HCT116 (cell line): ENCODE measurements around the gene MNAT1. TPM values are rescaled to one million over a fixed set of nuclear protein-coding genes. Genes with fewer than 3 reads are reported as not detected.

Experiments used
- ATAC-seq: fragments of 200-7000 bp; cut with Tn5 transposase; 2 replicates; pipeline ENCODE4 v1.9.1; 2020; ENCODE audit warnings: mild to moderate bottlenecking, moderate library complexity
- BruUV-seq: library from RNA; stranded (reverse); fragments of 400-500 nt; replicated peaks from 2 replicates; lab custom pipeline; 2021; lab: Mats Ljungman, UMichigan
- CTCF ChIA-PET: fragments of 300-600 bp; sonication (Branson Sonifier 250); formaldehyde crosslinking; loops from one replicate; lab custom pipeline; 2021; ENCODE audit warnings: antibody characterized with exemption; lab: Charles Lee
- POLR2A ChIA-PET: fragments of 300-600, 350-600 bp; sonication (Branson Sonifier 250); formaldehyde crosslinking; loops from one replicate; lab custom pipeline; 2021; ENCODE audit warnings: antibody characterized with exemption; lab: Charles Lee
- RAD21 ChIA-PET, 2 experiments: fragments of 300-600 bp; sonication (Branson Sonifier 250); formaldehyde crosslinking; loops; one replicate each; lab custom pipeline; 2023; ENCODE audit warnings: low total read pairs in 2 of 2; ENCODE audit not compliant: uncharacterized antibody in 2 of 2, unreplicated experiment in 2 of 2, low non-redundant PET in 1 of 2; lab: Charles Lee
- DNase-seq: peaks from one replicate; pipeline ENCODE4 v3.0.0-alpha.2; 2010; ENCODE audit warnings: low read depth, low spot score
- H2AFZ ChIP-seq: fragments of 200-600 bp; shearing (Covaris generic), sonication (generic); 2 replicates; pipeline ENCODE4 v1.6.1; 2017; ENCODE audit warnings: low read depth, mixed run types, mixed read lengths, antibody characterized with exemption, low read length; ENCODE audit not compliant: poor library complexity, severe bottlenecking
- H3K27ac ChIP-seq: 2 replicates; pipeline ENCODE4 v1.5.1; 2012; ENCODE audit warnings: low read depth, low read length
- H3K27me3 ChIP-seq: fragments of 200-600 bp; sonication (generic); 2 replicates; pipeline ENCODE4 v1.6.1; 2016; ENCODE audit warnings: mixed run types, low read length, mixed read lengths; ENCODE audit not compliant: insufficient read depth
- H3K36me3 ChIP-seq, 2 experiments: fragments of 200-500 bp in 1 of 2; fragments of 200-600 bp in 1 of 2; sonication (Bioruptor generic) in 1 of 2; sonication (generic) in 1 of 2; 2 replicates each; pipeline versions ENCODE4 v1.5.1 to v1.6.1; 2014 to 2016; ENCODE audit warnings: low read length in 2 of 2, inconsistent platforms in 1 of 2, mixed read lengths in 1 of 2, mixed run types in 1 of 2; ENCODE audit not compliant: insufficient read depth in 2 of 2, control insufficient read depth in 1 of 2
- H3K4me1 ChIP-seq, 2 experiments: fragments of 200-600 bp in 1 of 2; sonication (generic) in 1 of 2; 2 replicates each; pipeline versions ENCODE4 v1.5.1 to v1.6.1; 2012 to 2017; ENCODE audit warnings: low read length in 2 of 2, inconsistent platforms in 1 of 2, mild to moderate bottlenecking in 1 of 2, mixed read lengths in 1 of 2, mixed run types in 1 of 2, moderate library complexity in 1 of 2; ENCODE audit not compliant: insufficient read depth in 2 of 2, control insufficient read depth in 1 of 2
- H3K4me2 ChIP-seq: fragments of 200-600 bp; sonication (generic); 2 replicates; pipeline ENCODE4 v1.6.1; 2017; ENCODE audit warnings: mixed run types, low read length, mixed read lengths
- H3K4me3 ChIP-seq, 2 experiments: fragments of 200-600 bp in 1 of 2; sonication (generic) in 1 of 2; replicated peaks in 1 of 2; 2 replicates each; pipeline ENCODE4 v1.5.1; 2011 to 2016; ENCODE audit warnings: low read length in 2 of 2, control low read depth in 1 of 2, low read depth in 1 of 2, mild to moderate bottlenecking in 1 of 2, mixed read lengths in 1 of 2, mixed run types in 1 of 2
- H3K79me2 ChIP-seq: fragments of 200-600 bp; sonication (generic); 2 replicates; pipeline ENCODE4 v1.6.1; 2017; ENCODE audit warnings: mild to moderate bottlenecking, mixed run types, low read length, moderate library complexity, mixed read lengths; ENCODE audit not compliant: insufficient read depth
- H3K9ac ChIP-seq: fragments of 200-600 bp; sonication (generic); 2 replicates; pipeline ENCODE4 v1.6.1; 2016; ENCODE audit warnings: low read length, mixed read lengths
- H3K9me2 ChIP-seq: fragments of 200-600 bp; sonication (generic), shearing (Covaris generic); 2 replicates; pipeline ENCODE4 v1.6.1; 2017; ENCODE audit warnings: mixed run types, mild to moderate bottlenecking, moderate library complexity; ENCODE audit not compliant: insufficient read depth
- H3K9me3 ChIP-seq, 2 experiments: fragments of 200-500 bp in 1 of 2; fragments of 200-600 bp in 1 of 2; sonication (Bioruptor generic) in 1 of 2; sonication (generic) in 1 of 2; 2 replicates each; pipeline ENCODE4 v1.6.1; 2014 to 2017; ENCODE audit warnings: low read length in 2 of 2, mixed read lengths in 2 of 2, inconsistent platforms in 1 of 2, low read depth in 1 of 2, mild to moderate bottlenecking in 1 of 2, mixed run types in 1 of 2, moderate library complexity in 1 of 2; ENCODE audit not compliant: control insufficient read depth in 1 of 2, insufficient read depth in 1 of 2
- H4K20me1 ChIP-seq: fragments of 200-600 bp; sonication (generic), shearing (Covaris generic); 2 replicates; pipeline ENCODE4 v1.6.1; 2017; ENCODE audit warnings: mixed run types, mild to moderate bottlenecking, moderate library complexity; ENCODE audit not compliant: insufficient read depth
- CBX3 ChIP-seq: IDR thresholded peaks from 2 replicates; pipeline ENCODE4 v1.6.1; 2012; ENCODE audit warnings: low read depth
- CEBPB ChIP-seq: IDR thresholded peaks from 2 replicates; pipeline ENCODE4 v1.6.1; 2012; ENCODE audit warnings: low read depth
- CTCF ChIP-seq, 3 experiments: fragments of 200-600 bp in 1 of 3; sonication (generic) in 1 of 3; IDR thresholded peaks in 2 of 3; conservative IDR thresholded peaks in 1 of 3; 2 replicates each; pipeline ENCODE4 v1.5.1; 2012 to 2017; ENCODE audit warnings: low read depth in 2 of 3, low read length in 2 of 3, antibody characterized with exemption in 1 of 3, borderline replicate concordance in 1 of 3, control low read depth in 1 of 3, mild to moderate bottlenecking in 1 of 3, mixed read lengths in 1 of 3, mixed run types in 1 of 3, moderate library complexity in 1 of 3; ENCODE audit not compliant: insufficient read depth in 1 of 3
- EGR1 ChIP-seq: IDR thresholded peaks from 2 replicates; pipeline ENCODE4 v1.6.1; 2012; ENCODE audit warnings: low read depth
- POLR2A ChIP-seq: IDR thresholded peaks from 2 replicates; pipeline ENCODE4 v1.7.0; 2011; ENCODE audit warnings: borderline replicate concordance; ENCODE audit not compliant: insufficient read depth, insufficient read length; ENCODE audit errors: extremely low read depth
- RAD21 ChIP-seq: IDR thresholded peaks from 2 replicates; pipeline ENCODE4 v1.6.1; 2012; ENCODE audit warnings: low read depth, mild to moderate bottlenecking
- SIN3A ChIP-seq: IDR thresholded peaks from 2 replicates; pipeline ENCODE4 v1.6.1; 2012; ENCODE audit warnings: low read depth
- TCF7L2 ChIP-seq: IDR thresholded peaks from 2 replicates; pipeline ENCODE4 v1.7.0; 2011; ENCODE audit warnings: borderline replicate concordance, inconsistent platforms; ENCODE audit not compliant: insufficient read depth, insufficient read length; ENCODE audit errors: extremely low read depth
- ZBTB33 ChIP-seq: IDR thresholded peaks from 2 replicates; pipeline ENCODE4 v1.6.1; 2011; ENCODE audit warnings: mild to moderate bottlenecking, low read length, moderate library complexity; ENCODE audit not compliant: insufficient replicate concordance; ENCODE audit errors: extremely low read depth
- ZFX ChIP-seq: fragments of 450-650 bp; IDR thresholded peaks from 2 replicates; pipeline ENCODE4 v1.6.1; 2017
- intact Hi-C: fragments of 100-400 bp; cut with micrococcal nuclease; formaldehyde crosslinking; loops from 2 replicates; pipeline ENCODE4 v1.10.0; 2022
- total RNA-seq: library from RNA; stranded (reverse); gene quantifications from one replicate; pipeline ENCODE4 v1.2.1, GENCODE V29; 2021; ENCODE audit not compliant: unreplicated experiment
- TF ChIP-seq, protein P1 (sequence below): IDR thresholded peaks from 2 replicates; pipeline ENCODE4 v1.6.1; 2012
- TF ChIP-seq, protein P2 (sequence below): IDR thresholded peaks from 2 replicates; pipeline ENCODE4 v1.6.1; 2012; ENCODE audit warnings: low read depth

Gene MNAT1
- total RNA-seq, 1 experiment from 2014 or later = 49.3 TPM

GRCh38 chr14:60789656-60790055, 55.1 kb downstream of the MNAT1 start:
- TF ChIP-seq TCF7L2 (no peak), EGR1 (no peak)
- TF ChIP-seq, protein P1, sequence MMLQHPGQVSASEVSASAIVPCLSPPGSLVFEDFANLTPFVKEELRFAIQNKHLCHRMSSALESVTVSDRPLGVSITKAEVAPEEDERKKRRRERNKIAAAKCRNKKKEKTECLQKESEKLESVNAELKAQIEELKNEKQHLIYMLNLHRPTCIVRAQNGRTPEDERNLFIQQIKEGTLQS = no peak
- Histone ChIP-seq H3K79me2 (peaks cover 11% of the 10 kb centered on the region; the same call in 1 of the 2 replicates), H3K9me2 (no peaks in the 10 kb centered on the region), H3K9ac (no peak overlapping the region), H3K9me3 (no peaks in the 10 kb centered on the region), H2AFZ (no peak overlapping the region), H3K27ac (no peak overlapping the region), H3K4me1 (no peaks in the 10 kb centered on the region), H3K4me2 (no peak overlapping the region), H4K20me1 (no peaks in the 10 kb centered on the region), H3K4me3 (no peak overlapping the region), H3K36me3 (no peaks in the 10 kb centered on the region), H3K27me3 (no peaks in the 10 kb centered on the region)
- DNase-seq = no peak
- ChIA-PET CTCF (no interaction called here), POLR2A (no interaction called here), RAD21 (no interaction called here)
- intact Hi-C loops = no loop called here
- ATAC-seq = no peak
- no TSS peak for BruUV-seq

- CTCF ChIA-PET = no interaction called here
- no peaks in the 10 kb centered on the region for H3K27me3 ChIP-seq
- no peak for ATAC-seq
- no peak for DNase-seq
- H3K9me2 ChIP-seq = no peaks in the 10 kb centered on the region
- H3K9ac ChIP-seq = no peak overlapping the region
- peaks cover 11% of the 10 kb centered on the region; the same call in 1 of the 2 replicates for H3K79me2 ChIP-seq
- no peaks in the 10 kb centered on the region for H3K4me1 ChIP-seq
- no peak overlapping the region for H3K4me3 ChIP-seq
- no TSS peak for BruUV-seq
- no peak overlapping the region for H3K4me2 ChIP-seq
- POLR2A ChIA-PET = no interaction called here
- H3K9me3 ChIP-seq = no peaks in the 10 kb centered on the region
- H2AFZ ChIP-seq = no peak overlapping the region
- intact Hi-C loops = no loop called here
- no peak overlapping the region for H3K27ac ChIP-seq
- RAD21 ChIA-PET = no interaction called here
- no peaks in the 10 kb centered on the region for H3K36me3 ChIP-seq
- H4K20me1 ChIP-seq = no peaks in the 10 kb centered on the region
- TF ChIP-seq RAD21 (no peak), CTCF (IDR thresholded peaks at IDR 0.05 in 2 of 3, conservative IDR thresholded peaks at IDR 0.05 in 1 of 3; ENCODE audit: borderline replicate concordance in 1 of 3, insufficient read depth in 1 of 3, low read depth in 2 of 3, low read length in 2 of 3) (no peak), SIN3A (no peak), EGR1 (no peak), TCF7L2 (no peak), ZFX (no peak), ZBTB33 (no peak), POLR2A (no peak), CBX3 (no peak), CEBPB (no peak)
- TF ChIP-seq, protein P2, sequence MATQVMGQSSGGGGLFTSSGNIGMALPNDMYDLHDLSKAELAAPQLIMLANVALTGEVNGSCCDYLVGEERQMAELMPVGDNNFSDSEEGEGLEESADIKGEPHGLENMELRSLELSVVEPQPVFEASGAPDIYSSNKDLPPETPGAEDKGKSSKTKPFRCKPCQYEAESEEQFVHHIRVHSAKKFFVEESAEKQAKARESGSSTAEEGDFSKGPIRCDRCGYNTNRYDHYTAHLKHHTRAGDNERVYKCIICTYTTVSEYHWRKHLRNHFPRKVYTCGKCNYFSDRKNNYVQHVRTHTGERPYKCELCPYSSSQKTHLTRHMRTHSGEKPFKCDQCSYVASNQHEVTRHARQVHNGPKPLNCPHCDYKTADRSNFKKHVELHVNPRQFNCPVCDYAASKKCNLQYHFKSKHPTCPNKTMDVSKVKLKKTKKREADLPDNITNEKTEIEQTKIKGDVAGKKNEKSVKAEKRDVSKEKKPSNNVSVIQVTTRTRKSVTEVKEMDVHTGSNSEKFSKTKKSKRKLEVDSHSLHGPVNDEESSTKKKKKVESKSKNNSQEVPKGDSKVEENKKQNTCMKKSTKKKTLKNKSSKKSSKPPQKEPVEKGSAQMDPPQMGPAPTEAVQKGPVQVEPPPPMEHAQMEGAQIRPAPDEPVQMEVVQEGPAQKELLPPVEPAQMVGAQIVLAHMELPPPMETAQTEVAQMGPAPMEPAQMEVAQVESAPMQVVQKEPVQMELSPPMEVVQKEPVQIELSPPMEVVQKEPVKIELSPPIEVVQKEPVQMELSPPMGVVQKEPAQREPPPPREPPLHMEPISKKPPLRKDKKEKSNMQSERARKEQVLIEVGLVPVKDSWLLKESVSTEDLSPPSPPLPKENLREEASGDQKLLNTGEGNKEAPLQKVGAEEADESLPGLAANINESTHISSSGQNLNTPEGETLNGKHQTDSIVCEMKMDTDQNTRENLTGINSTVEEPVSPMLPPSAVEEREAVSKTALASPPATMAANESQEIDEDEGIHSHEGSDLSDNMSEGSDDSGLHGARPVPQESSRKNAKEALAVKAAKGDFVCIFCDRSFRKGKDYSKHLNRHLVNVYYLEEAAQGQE = no peak
- TF ChIP-seq, protein P1 = no peak
Observed at GRCh38 chr14:60790850-60791249, 56.3 kb downstream of the MNAT1 start.
